Fibroblast of pulmonary artery (primary cell): ENCODE measurements around the gene COTL1.
A peak's percentile ranks its signal among the peaks of the same experiment; 100 is the strongest.
"Not testable (repeated sequence)": the region's sequence is repeated elsewhere in the genome, so short reads cannot be mapped to it uniquely, and the experiment has no call there.

Experiments
- DNase-seq: peaks from one replicate; pipeline ENCODE4 v3.0.0-alpha.2; 2010; ENCODE audit warnings: low read depth
- H3K4me3 ChIP-seq: replicated peaks from 2 replicates; pipeline ENCODE4 v1.5.1; 2011; ENCODE audit warnings: low read depth, mild to moderate bottlenecking, control low read depth, low read length, moderate library complexity
- TF ChIP-seq, protein P1 (sequence below): IDR thresholded peaks from 2 replicates; pipeline ENCODE4 v1.5.1; 2011; ENCODE audit warnings: mild to moderate bottlenecking, control low read depth, low read length, inconsistent platforms; ENCODE audit errors: missing control alignments

COTL1 gene

GRCh38 chr16:84524346-84524920 lies 93.4 kb downstream of the COTL1 start:
- TF ChIP-seq, protein P1, sequence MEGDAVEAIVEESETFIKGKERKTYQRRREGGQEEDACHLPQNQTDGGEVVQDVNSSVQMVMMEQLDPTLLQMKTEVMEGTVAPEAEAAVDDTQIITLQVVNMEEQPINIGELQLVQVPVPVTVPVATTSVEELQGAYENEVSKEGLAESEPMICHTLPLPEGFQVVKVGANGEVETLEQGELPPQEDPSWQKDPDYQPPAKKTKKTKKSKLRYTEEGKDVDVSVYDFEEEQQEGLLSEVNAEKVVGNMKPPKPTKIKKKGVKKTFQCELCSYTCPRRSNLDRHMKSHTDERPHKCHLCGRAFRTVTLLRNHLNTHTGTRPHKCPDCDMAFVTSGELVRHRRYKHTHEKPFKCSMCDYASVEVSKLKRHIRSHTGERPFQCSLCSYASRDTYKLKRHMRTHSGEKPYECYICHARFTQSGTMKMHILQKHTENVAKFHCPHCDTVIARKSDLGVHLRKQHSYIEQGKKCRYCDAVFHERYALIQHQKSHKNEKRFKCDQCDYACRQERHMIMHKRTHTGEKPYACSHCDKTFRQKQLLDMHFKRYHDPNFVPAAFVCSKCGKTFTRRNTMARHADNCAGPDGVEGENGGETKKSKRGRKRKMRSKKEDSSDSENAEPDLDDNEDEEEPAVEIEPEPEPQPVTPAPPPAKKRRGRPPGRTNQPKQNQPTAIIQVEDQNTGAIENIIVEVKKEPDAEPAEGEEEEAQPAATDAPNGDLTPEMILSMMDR, result no peak
- DNase-seq, result no peak
- no peak overlapping the region for H3K4me3 ChIP-seq

GRCh38 chr16:84521497-84521770 lies 96.4 kb downstream of the COTL1 start:
- DNase-seq, result no peak
- H3K4me3 ChIP-seq, result no peak overlapping the region
- TF ChIP-seq, protein P1, result no peak

DNA sequence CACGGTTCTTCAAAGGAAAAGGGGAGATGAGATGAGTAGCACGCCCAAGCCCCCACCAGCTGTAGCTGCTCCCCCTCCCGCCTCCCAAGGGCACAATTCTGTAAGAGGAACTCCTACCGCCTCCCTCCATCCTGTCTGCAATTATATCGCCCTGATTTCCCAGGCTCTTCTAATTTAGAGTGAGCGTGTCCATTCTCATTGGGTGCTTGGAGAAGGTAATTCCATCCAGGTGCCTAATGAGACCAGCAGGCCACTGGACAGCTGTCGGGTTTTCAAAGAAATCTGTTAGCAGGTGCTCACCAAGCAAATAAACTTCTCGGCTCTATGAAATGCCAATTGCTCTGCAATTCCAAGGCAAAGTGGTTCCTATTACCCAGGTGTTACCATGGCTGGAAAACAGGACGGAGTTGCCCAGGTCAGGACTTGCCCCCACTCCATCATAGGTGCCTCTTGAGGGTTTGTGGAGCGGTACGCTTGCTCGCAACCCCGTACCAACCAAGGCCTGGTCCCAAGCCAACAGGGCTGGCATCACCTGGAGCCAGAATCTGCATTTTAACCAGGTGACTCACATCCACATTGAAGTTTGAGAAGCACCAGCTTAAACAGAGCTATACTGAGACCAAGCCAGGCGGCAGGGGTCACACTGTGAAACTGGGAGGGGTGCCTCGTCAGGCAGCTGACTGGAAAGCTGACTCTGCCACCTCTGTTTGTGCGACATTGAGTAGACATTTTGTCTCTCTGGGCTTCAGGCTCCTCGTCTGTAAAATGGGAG lies 97.0 kb downstream of the COTL1 start:
- no peak overlapping the region for H3K4me3 ChIP-seq
- DNase-seq, result no peak
- TF ChIP-seq, protein P1, result no peak

- DNase-seq, result no peak
- H3K4me3 ChIP-seq, result no peak overlapping the region
- TF ChIP-seq, protein P1, result no peak
Observed at GRCh38 chr16:84519855-84520254, 98.0 kb downstream of the COTL1 start.

DNA sequence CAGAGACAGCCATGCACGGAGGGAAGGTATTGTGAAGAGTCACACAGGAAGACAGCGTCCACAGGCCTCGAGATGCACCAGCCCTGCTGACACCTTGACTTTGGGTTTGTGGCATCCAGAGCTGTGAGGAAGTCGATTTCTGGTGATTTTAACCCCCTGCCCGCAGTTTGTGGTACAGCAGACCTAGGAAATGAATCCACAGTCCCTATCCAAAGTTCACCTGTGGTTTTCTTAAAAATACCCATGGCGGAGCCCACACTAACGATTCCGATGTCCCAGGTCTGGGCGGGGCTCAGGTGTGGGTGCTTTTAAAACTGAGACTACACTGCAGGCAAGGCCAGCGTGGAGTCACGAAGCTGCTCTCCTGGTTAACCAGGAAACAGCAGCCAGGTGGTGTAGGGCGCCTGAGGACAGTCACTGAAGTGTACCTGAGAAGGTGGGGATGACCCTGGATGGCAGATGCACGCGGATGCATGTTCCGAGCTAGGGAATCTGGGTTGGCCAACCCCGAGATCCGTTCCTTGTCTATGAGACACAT lies 99.0 kb downstream of the COTL1 start:
- H3K4me3 ChIP-seq, result no peak overlapping the region
- TF ChIP-seq, protein P1, result no peak
- no peak for DNase-seq

DNA sequence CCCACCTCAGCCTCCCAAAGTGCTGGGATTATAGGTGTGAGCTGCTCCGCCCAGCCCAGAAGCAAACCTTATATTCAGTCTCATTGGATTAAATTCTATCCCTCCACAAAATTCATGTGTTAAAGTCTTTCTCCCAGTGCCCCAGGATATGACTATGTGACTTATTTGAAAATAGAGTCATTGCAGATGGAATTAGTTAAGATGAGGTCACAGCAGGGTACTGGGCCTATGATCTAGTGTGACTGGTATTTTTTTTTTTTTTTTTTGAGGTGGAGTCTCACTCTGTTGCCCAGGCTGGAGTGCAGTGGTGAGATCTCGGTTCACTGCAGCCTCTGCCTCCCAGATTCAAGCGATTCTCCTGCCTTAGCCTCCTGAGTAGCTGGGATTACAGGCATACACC lies 99.7 kb downstream of the COTL1 start:
- H3K4me3 ChIP-seq, result not testable (repeated sequence)
- DNase-seq, result peak; percentile 24

GRCh38 chr16:84517366-84517765 lies 100.5 kb downstream of the COTL1 start:
- no peak overlapping the region for H3K4me3 ChIP-seq
- TF ChIP-seq, protein P1, result no peak
- no peak for DNase-seq
